A549 treated with Mapracorat at 1 μM for 4 hours (cell line): Measurements from ENCODE around the gene ZNF791. TPM values are rescaled to one million over a fixed set of nuclear protein-coding genes. Genes with fewer than 3 reads are reported as not detected.

Source experiments
- total RNA-seq: library from RNA; stranded (reverse); fragments of 200-300 nt; extraction: Qiagen RNA extraction; gene quantifications from 5 replicates; pipeline ENCODE4 v1.2.3, GENCODE V29; 2022

ZNF791 gene
- total RNA-seq, result 4.1 to 6.0 TPM (median 4.9 TPM) in 5 replicates

DNA sequence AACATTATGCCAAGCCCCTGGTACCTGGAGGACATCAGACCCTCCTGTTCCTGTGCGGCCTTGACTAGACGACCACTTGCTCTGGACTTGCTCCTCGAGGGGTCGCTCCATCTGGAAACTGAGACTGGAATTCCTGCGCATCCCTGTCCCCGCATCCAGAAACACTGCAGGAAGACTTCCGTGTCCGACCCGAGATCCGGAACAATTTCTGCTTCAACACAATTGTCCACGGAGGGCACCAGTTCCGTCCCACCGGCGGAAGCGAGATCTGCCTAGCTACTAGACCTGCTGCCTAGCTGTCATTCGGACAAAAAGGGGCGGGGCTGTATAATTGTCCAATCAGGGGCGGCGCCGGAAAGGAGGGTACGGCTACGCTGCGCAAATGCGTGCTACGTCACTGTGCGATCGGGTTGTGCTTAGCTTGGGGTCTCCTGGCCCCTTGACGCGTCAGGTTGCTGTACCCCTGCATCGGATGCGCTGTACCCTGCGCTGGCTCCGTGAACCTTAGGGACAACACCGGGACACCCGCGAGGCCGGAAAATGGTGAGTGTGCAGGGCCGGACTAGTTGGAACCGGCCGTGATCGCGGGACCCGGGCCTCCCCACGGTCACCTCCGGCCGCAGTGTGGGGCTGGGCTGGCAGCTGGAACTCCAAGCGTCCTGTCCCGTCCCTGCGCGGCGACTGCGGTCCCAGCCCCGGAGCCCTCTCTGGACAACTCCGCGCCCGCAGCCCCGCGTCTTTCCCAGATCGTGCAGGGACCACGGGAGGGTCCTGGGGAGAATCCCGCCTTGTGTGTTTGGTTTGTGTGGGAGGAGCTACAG, at the start of gene ZNF791, which contains the start of gene ZNF490:
Gene ZNF791, plus strand, starts transcription at position 381 of the 821 bp plus-strand sequence. Its CDS starts 160 bp downstream, at position 541.
Gene ZNF490, minus strand, starts transcription at position 274 of the 821 bp plus-strand sequence. Its CDS starts 133 bp downstream, at position 141.

DNA sequence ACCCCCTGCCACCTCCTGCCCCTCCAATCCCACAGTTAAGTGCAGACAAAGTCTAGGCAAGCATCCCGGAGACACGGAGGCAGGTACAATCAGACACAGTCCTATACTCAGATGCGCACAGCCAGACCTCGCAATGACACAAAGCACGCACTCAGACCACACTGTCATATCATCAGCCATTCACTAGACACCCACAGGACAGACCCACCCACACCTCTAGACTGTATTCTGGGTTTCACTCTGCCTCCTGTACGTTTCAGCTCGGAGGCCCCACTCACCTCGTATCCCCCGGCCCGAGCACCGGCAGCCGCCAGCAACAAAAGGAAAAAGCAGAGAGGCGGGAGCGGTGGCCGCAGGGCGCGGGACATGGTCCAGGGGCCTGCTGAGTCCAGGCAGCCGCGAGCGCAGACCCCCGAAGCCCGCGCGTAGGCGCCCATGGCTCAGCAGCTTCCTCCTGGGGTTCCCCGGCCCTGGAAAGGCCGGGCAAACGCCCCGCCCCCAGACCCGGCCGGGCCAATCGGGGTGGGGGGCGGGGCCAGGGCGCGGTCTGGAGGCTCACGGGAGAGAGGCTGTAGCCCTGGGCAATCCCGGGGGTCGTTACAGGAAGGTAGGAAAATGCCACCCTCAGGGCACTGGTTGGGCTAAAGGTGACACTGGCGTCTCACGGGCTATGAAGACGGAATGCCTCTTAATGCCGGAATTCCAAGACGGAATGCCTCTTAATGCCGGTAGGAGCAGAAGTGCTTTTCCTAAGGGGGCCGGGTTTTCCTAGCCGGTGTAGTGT, 55.7 kb downstream of the ZNF791 start, which contains the start of the genes MAN2B1 and WDR83:
Gene MAN2B1, minus strand, starts transcription at position 478 of the 784 bp plus-strand sequence. Its CDS starts 41 bp downstream, at position 437.
Gene WDR83, plus strand, starts transcription at position 543 of the 784 bp plus-strand sequence. CDS start 2,984 bp downstream, outside the sequence.

DNA sequence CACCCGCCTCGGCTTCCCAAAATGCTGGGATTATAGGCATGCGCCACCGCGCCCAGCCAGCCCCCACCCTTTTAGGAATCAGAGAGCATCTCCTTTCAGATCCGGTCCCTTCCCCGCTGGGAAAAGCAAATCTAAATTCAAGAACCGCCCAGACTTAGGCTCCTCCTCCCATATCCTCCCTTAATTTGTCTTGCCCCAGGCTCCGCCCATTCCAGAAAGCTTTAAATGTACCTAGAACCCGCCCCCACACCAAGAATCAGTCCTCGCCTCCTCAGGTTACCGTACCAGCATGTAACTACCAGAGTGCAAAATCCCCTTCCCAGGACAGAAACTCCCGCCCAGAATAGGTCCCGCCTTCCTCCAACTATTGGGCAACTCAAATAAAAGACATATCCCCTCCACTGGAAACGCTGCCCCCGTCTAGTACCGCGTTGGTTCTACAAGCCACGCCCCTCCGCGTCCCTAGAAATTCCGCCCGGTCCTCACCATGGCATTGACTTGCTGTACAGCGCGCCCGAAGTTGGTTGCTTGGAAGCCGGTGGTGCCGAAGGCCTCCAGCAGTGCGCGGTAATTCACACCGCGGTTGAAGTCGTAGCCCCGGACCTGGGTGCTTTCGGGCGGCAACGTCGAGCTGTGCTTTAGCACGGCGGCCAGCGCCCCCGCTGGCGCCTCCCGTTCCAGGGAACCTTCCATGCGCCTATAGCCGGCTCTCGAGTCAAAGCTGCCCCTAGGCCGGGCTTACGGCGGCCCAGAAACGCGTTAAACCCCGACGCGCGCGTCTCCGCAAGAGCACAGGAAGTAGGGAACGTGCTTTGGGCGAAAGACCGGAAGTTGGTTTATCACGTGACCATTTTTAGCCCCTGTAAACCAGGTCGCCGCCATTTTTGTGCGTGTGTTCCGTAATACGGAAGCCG, 70.6 kb downstream of the ZNF791 start, which contains the start of gene DHPS:
Gene DHPS, minus strand, starts transcription at position 807 of the 914 bp plus-strand sequence. Its CDS starts 114 bp downstream, at position 693.

Other genes starting within 250 kb of the ZNF791 start
- not detected in 5 replicates for gene ZNF442, start 245.2 kb upstream of the ZNF791 start, total RNA-seq
- 0.83 to 1.8 TPM (median 1.5 TPM) in 5 replicates for gene ZNF799, start 209.6 kb upstream of the ZNF791 start, total RNA-seq
- 0.72 to 1.5 TPM (median 0.88 TPM) in 5 replicates for gene ZNF443, start 169.9 kb upstream of the ZNF791 start, total RNA-seq
- gene ZNF709, start 126.1 kb upstream of the ZNF791 start, total RNA-seq, result not detected in 5 replicates
- 1.4 to 2.5 TPM (median 1.7 TPM) in 5 replicates for gene ZNF564, start 59.4 kb upstream of the ZNF791 start, total RNA-seq
- 0.29 to 0.89 TPM (median 0.77 TPM) in 5 replicates for gene ZNF490, start 107 bp upstream of the ZNF791 start, total RNA-seq
- 15.8 to 20.2 TPM (median 19.2 TPM) in 5 replicates for gene MAN2B1, start 55.8 kb downstream of the ZNF791 start, total RNA-seq
- gene WDR83, start 55.9 kb downstream of the ZNF791 start, total RNA-seq, result 8.6 to 11.4 TPM (median 9.1 TPM) in 5 replicates
- 34.7 to 50.4 TPM (median 49.3 TPM) in 5 replicates for gene DHPS, start 71.0 kb downstream of the ZNF791 start, total RNA-seq
- gene GNG14, start 77.1 kb downstream of the ZNF791 start, total RNA-seq, result not detected in 5 replicates
- 9.1 to 14.4 TPM (median 12.9 TPM) in 5 replicates for gene FBXW9, start 85.7 kb downstream of the ZNF791 start, total RNA-seq
- 24.4 to 36.5 TPM (median 34.0 TPM) in 5 replicates for gene TNPO2, start 113.0 kb downstream of the ZNF791 start, total RNA-seq
- 151 to 217 TPM (median 202 TPM) in 5 replicates for gene TRIR, start 123.8 kb downstream of the ZNF791 start, total RNA-seq
- gene GET3, start 126.6 kb downstream of the ZNF791 start, total RNA-seq, result 78.1 to 102 TPM (median 96.8 TPM) in 5 replicates
- gene BEST2, start 140.9 kb downstream of the ZNF791 start, total RNA-seq, result 1.5 to 2.3 TPM (median 1.8 TPM) in 5 replicates
- 9.6 to 11.8 TPM (median 10.1 TPM) in 5 replicates for gene HOOK2, start 164.6 kb downstream of the ZNF791 start, total RNA-seq
- 115 to 209 TPM (median 173 TPM) in 5 replicates for gene JUNB, start 180.6 kb downstream of the ZNF791 start, total RNA-seq
- 0.33 to 0.87 TPM (median 0.68 TPM) in 4 of 5 replicates, not detected in the other for gene PRDX2, start 190.9 kb downstream of the ZNF791 start, total RNA-seq
- gene THSD8, start 191.1 kb downstream of the ZNF791 start, total RNA-seq, result 7.7 to 15.0 TPM (median 11.7 TPM) in 4 of 5 replicates, not detected in the other
- 39.1 to 48.3 TPM (median 46.8 TPM) in 5 replicates for gene RNASEH2A, start 195.7 kb downstream of the ZNF791 start, total RNA-seq
- gene RTBDN, start 223.7 kb downstream of the ZNF791 start, total RNA-seq, result 0.22 to 0.48 TPM (median 0.33 TPM) in 3 of 5 replicates, not detected in the others
- 1.4 to 2.6 TPM (median 1.9 TPM) in 5 replicates for gene MAST1, start 227.6 kb downstream of the ZNF791 start, total RNA-seq